ENCODE results near the gene NBEAL1.
"Not testable (repeated sequence)": the region's sequence is repeated elsewhere in the genome, so short reads cannot be mapped to it uniquely, and the experiment has no call there.

DNA sequence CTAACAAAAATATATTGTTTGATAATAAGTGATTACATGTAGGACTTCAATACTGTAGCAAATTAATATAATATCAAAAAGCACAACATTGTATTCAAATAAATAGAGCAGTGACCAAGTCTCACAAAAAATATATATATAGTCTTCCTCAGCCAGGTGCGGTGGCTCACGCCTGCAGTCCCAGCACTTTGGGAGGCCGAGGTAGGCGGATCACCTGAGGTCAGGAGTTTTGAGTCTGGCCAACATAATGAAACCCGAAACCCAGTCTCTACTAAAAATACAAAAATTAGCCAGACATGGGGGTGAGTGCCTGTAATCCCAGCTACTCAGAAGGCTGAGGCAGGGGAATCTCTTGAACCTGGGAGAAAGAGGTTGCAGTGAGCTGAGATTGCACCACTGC lies 148.0 kb downstream of the NBEAL1 start:
- TF ChIP-seq, protein P1, sequence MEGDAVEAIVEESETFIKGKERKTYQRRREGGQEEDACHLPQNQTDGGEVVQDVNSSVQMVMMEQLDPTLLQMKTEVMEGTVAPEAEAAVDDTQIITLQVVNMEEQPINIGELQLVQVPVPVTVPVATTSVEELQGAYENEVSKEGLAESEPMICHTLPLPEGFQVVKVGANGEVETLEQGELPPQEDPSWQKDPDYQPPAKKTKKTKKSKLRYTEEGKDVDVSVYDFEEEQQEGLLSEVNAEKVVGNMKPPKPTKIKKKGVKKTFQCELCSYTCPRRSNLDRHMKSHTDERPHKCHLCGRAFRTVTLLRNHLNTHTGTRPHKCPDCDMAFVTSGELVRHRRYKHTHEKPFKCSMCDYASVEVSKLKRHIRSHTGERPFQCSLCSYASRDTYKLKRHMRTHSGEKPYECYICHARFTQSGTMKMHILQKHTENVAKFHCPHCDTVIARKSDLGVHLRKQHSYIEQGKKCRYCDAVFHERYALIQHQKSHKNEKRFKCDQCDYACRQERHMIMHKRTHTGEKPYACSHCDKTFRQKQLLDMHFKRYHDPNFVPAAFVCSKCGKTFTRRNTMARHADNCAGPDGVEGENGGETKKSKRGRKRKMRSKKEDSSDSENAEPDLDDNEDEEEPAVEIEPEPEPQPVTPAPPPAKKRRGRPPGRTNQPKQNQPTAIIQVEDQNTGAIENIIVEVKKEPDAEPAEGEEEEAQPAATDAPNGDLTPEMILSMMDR (IDR thresholded peaks at IDR 0.05) = not testable (repeated sequence)
- not testable (repeated sequence) for TF ChIP-seq POLR2A, EP300 (IDR thresholded peaks at IDR 0.05)

Data from tibial nerve (tissue), 4 donors.